Measurements from ENCODE around the gene KRTAP5-10.
"Not testable (repeated sequence)": the region's sequence is repeated elsewhere in the genome, so short reads cannot be mapped to it uniquely, and the experiment has no call there.

DNA sequence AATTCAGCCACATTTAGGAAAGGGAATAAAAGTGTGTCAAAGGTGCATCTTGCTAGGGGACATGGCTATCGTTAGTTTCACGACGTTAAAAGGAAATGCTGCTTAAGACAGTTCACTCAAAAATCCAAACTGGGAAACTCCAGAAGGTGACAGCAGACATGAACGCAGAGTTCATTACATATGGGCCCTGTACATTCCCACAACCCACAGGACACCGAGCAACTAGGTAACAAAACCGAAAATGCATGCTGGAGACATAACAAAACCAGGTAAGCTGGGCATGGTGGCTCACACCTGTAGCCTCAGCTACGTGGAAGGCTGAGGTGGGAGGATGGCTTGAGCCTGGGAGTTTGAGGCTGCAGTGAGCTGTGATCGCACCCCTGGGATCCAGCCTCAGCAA lies 2.3 kb downstream of the KRTAP5-10 start:
- TF ChIP-seq, protein P1, sequence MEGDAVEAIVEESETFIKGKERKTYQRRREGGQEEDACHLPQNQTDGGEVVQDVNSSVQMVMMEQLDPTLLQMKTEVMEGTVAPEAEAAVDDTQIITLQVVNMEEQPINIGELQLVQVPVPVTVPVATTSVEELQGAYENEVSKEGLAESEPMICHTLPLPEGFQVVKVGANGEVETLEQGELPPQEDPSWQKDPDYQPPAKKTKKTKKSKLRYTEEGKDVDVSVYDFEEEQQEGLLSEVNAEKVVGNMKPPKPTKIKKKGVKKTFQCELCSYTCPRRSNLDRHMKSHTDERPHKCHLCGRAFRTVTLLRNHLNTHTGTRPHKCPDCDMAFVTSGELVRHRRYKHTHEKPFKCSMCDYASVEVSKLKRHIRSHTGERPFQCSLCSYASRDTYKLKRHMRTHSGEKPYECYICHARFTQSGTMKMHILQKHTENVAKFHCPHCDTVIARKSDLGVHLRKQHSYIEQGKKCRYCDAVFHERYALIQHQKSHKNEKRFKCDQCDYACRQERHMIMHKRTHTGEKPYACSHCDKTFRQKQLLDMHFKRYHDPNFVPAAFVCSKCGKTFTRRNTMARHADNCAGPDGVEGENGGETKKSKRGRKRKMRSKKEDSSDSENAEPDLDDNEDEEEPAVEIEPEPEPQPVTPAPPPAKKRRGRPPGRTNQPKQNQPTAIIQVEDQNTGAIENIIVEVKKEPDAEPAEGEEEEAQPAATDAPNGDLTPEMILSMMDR (IDR thresholded peaks at IDR 0.05; ENCODE audit: low read depth, low read length), result not testable (repeated sequence)
- not testable (repeated sequence) for TF ChIP-seq POLR2A (IDR thresholded peaks at IDR 0.05; ENCODE audit: extremely low read depth, insufficient read length)
- TF ChIP-seq, protein P2, sequence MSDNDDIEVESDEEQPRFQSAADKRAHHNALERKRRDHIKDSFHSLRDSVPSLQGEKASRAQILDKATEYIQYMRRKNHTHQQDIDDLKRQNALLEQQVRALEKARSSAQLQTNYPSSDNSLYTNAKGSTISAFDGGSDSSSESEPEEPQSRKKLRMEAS (IDR thresholded peaks at IDR 0.05; ENCODE audit: low read depth, low read length), result not testable (repeated sequence)

All from NB4 (cell line).